GM11168 (cell line): ENCODE measurements around the gene MLLT3.

Experiments used
- in situ Hi-C: fragments of 300-500 bp; cut with MboI; formaldehyde crosslinking; loops from one replicate; pipeline ENCODE4 v1.12.0; 2022; ENCODE audit warnings: low sequenced_read_pairs; ENCODE audit not compliant: unreplicated experiment

Gene MLLT3

DNA sequence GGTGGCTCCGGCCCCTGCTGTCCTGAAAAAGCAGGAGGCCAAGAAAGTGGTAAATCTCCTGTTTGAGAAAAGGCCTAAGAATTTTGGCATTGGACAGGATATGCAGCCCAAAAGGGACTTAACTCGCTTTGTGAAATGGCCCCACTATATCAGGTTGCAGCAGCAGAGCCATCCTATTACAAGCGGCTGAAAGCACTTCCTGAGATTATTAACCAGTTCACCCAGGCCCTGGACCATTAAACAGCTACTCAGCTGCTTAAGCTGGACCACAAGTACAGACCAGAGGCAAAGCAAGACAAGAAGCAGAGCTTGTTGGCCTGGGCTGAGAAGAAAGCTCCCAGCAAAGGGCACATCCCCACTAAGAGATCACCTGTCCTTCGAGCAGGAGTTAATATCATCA, 89.7 kb downstream of the MLLT3 start:
- in situ Hi-C loops: no loop called here

DNA sequence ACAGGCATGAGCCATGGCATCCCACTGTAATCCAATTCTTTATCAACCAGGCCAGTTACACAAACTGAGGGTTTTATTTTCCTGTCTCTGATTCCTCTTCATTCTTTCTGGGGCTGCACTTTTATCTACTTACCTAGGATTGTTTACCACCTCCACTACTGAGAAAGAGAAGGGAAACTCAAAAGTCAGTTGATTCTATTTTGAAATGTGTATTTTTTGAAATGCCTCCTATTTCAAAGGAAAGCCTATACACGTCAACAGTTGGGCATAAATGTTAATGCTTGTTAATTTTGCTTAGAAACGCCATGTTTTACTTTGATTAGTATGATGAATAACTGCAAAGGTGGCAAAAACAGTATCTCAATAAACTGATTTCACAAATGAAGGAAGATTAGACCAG, 92.5 kb downstream of the MLLT3 start:
- in situ Hi-C loops: no loop called here

DNA sequence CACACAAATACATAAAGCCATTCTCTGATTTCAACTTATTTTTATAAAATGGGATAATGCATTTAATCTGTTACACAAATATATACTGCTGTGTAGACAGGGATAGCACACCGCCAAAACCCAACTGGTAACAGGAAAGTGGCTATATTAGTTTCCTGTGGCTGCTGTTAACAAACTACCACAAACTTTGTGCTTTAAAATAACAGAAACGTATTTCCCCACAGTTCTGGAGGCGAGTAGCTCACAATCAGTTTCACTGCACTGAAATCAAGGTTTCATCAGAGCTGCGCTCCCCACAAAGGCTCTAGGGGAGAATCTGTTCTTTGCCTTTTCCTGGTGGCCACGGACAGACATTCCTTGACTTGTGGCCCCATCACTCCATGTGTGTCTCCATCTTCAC, 94.0 kb downstream of the MLLT3 start:
- in situ Hi-C loops: no loop called here

DNA sequence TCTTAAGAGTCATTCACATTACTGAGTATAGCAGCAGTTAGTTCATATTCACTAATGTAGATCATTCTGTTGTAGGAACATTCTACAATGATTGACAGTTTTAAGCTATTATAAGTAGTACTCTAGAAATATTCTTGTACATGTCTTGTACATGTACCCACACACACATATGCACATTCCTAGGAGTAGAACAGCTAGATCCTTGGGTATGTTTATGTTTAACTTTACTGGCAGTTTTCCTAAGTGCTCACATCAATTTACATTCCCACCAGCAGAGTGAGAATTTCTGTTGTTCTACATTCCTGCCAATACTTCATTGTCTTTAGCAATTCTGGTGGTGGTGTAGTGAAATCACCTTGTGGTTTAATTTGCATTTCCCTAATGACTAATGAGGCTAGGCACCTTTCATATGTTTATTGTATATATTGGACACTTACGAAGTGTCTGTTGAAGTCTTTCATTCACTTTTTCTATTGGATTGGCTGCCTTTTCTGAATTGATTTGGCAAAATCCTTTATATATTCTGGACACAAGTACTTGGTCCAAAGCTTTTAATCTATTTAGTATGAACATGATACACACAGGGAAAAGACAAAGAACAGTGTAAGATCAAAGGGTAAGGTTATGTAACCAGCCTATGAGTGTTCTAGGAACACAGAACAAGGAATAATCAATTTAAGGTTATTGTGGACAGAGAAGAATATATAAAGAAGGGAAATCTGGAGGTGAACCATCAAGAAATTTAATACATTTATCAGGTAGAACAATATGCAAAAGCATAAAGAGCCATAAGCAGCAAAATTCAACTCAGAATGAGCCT, 95.6 kb downstream of the MLLT3 start:
- in situ Hi-C loops: no loop called here

DNA sequence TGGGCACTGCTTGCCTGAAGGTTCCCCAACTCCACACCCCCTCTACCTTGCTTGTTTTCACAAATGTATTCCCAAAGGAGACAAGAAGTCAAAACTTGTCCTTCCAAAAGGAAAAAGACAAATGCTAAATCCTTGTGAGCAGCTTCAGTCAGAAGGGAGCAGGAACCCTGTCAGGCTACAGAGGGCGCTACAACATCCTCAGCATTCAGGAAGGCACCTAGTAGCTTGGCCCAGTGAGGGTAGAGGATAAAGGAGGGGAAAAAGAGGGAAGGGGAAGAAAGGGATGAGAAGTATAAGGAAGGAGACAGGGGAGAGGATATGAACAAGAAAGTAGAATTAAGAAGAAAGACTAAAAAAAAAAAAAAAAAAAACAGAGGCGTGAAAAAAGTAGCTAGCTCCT, 97.5 kb downstream of the MLLT3 start:
- in situ Hi-C loops: no loop called here

DNA sequence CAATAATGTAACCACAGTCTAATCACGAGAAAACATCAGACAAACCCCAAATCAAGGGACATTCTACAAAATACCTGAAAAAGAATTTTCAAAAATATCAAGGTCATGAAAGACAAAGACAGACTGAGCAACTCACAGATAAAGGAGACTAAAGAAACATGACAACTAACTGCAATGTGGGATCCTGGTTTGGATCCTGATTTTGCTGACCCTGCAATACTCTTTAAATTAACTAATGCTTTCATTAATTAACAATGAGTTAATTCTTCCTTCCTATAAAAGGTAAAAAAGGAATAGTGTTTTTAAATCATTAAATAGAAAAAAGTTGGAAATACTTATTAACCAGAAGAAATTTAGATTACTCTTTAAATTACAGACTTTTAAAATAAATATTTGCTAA, 103.6 kb downstream of the MLLT3 start:
- in situ Hi-C loops: no loop called here

DNA sequence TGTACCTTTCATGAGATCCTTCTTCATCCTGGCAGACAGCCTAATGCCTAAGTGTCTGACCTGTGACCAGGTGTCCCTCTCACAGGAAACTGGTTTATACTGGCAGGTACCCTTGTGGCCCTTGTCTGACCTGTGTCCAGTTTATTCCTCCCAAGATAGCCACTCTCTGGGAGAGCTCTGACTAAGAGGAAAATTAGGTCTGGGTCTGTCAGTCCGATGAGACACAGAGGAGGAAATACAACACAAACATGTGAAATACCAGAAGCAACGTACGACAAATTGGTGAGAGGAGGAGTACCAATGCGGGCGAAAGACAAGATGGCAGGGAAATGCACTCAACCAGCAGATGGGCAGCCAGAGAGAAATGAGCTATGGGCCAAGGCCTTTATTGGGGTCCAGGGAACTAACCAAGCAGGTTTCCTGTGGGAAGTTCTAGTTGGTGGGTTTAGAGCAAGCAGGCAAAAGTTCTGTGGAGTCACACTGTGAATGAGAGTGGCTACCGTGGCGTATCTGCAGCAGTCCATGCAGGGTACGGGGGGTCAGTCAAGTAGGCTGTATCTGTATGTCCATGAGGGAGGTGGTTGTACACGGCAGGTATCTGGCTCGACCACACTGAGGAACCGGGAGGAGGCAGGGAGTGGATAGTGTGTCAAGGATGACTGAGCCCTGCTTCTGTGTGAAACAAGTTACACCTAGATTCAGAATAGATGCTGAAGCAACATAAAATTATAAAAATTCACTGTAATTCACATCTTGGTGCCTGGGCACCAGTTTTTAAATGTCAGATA, 109.0 kb downstream of the MLLT3 start:
- in situ Hi-C loops: no loop called here

DNA sequence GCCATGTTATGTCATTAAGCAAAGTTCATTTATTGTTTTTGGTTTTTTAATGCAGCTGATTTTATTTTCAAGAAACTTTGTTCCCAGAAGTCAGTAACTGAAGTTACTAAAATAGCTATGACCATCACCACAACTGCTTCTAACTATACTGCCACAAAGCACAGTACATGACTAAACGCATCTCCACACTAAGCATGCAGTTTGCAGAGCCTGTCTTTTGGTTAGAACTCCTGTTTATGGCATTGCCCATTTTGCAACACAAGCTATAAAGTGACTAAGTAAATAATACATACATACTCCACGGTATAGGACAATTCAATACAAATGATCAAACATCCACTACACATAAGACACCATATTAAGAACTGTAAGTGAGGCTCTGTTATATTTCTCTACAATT, 109.7 kb downstream of the MLLT3 start:
- in situ Hi-C loops: no loop called here

DNA sequence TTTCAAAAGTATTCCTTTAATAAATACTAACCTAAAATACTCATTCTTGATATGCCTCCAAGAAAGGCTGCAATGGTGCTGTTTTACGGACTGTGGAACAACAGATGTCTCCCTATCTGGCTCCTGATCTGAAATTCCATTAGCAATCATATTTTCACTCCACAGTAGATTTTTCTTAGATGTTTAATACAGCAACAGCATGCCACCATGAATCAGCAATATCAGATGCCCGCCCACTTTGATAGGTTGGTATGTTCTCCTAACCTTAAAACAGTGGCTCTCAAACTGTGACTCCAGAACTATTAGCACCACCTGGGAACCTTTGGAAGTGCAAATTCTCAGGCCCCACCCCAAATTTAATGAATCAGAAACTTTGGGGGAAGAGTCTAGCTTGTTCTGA, 110.2 kb downstream of the MLLT3 start:
- in situ Hi-C loops: no loop called here

DNA sequence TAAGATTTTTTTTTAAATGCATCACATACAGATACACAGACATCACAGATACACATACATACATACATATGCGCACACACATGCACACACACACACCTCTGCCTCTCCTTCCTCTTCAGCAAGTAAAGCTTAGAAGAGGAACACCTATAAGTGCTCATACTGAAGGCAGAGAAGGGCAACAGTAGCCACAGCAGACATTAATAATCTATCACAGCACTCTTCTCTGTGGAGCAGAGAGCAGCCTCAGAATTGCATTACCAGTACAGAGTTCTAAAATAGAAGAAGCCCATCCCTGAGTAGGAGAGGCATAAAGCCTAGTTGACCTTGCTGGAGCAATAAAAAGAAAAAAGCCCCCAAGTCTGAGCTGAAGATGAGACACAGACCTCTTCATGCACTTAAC, 110.6 kb downstream of the MLLT3 start:
- in situ Hi-C loops: no loop called here

DNA sequence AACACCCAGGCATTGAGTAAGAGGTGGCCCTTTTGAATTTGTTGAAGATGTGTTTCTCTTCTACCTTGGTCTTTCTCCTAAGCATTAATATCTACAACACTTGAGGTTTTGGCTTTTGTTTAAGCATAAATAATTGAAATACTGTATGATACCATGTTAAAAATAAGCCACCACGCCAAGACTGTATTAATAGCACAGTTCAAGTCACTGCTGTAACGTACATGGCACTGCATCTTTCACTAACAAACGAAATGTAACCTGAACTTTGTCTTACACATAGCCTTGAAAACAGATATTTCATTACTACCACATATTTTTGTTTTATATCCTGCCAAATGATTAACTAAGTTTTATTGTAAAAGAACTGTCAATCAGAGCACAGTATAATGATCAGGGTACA, 112.8 kb downstream of the MLLT3 start:
- in situ Hi-C loops: no loop called here

DNA sequence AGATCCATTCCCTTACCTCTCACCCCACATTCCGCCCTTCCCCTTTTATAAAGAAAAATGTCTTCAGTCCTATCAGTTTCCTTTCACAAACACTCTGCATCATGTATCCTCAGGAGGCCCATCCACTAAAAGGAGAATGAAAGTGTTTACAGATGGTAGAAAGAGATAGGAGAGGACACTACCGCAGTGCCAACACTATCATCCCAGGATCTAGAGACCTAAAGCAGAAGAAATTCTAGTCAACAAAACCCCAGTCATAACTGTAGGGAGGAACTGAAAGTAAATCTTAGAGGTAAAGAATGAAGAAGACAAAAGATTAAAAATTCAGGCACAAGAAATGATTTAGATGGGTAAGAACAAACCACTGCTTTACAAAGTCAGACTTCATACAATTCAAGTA, 114.1 kb downstream of the MLLT3 start:
- in situ Hi-C loops: no loop called here

DNA sequence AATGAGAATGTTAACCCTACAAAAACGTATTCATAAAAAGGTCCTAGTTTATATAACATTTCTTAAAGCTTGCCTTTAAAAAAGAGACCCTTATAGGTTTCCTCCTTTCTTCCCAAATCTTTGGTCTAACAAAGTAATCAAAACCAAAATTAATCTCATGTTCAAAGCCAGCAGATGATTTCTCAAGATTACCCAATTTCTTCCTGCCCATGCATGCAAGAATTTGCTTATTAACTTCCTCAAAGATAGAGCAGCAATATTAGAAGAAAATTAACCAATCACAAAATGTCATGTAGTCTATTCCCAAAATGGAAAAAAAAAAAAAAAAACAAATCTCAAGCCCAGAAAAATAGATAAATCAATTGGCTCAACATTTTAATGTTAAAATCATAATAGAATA, 114.9 kb downstream of the MLLT3 start:
- in situ Hi-C loops: no loop called here

DNA sequence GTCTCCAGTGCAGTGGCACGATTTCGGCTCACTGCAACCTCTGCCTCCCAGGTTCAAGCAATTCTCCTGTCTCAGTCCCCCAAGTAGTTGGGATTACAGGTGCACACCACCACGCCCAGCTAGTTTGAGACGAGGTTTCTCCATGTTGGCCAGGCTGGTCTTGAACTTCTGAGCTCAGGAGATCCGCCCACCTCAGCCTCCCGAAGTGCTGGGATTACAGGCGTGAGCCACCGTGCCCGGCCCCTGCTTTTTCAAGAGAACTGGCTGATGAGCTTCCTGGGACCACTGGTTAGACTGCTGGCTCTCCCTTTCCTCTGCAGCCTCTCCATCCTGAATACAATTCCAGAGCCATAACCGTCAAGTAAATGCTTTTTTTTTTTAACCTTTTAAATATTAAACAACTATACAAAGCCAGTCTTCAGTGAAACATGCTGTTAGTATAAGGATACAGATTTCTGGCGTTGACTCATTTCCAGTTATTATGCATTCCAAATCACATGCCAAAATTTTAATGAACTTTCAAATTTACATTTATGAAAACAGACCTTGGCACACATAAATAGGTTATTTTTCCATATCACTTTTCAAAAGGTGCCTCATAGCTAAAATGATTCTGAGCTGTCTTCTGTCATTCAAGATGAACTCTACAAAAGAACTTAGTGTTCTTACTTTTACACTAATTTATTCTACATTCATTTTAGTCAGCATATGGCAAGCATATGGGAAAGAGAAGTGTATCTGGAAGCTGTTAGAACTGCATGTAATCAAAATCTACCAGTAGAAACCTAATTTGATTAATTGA, 116.0 kb downstream of the MLLT3 start:
- in situ Hi-C loops: no loop called here

DNA sequence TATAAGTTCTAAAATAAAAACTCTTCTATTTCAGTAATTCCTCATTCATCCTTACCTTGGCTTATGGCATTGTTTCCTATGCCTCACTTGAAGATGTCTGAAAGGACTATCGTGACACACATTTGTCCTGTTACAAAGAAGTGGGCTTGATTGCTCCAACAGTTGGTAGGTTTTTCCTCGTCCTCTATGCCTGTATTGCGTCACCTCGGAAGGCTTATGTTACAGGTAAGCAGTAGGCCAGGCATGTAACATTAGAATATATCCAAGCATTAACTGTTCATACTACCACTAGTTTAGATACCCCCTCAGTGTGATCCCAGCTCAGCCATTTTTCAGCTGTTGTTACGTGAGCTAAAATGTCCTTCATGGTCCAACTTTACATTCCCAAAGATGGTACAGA, 116.7 kb downstream of the MLLT3 start:
- in situ Hi-C loops: no loop called here

DNA sequence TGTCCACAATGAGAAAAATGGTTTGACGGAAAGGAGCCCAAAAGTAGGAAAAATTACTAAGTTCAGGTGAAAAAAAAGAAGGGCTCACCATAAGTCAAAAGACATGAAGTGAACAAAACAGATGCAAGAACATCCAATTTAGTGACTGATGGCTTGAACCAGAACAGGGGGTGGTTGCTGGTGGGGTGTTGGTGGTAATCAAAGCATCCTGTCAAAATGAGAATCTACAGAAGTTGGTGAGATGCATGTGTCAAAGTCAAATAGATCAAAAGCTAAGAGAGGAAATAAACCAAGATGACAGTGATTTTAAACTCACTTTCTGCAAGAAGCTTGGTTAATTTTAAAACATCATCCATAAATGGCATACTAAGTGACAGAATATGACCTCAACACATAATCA, 117.4 kb downstream of the MLLT3 start:
- in situ Hi-C loops: no loop called here

DNA sequence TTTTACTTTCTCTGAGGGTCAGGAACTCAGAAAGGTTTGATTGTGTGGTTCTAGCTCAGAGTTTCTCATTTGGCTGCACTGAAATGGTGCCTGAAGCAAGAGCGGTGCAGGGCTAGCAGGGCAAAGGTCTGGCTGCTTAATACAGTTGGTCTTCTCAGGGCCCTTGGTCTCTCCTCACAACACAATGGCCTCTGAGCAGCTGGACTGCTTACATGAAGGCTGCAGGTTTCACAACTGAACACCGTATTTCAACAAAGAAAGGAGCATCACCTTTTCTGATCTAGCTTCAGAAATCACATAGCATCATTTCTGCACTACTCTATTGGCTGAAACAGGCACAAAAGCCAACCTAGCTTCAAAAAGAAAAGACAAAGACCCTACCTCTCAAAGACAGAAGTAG, 122.2 kb downstream of the MLLT3 start:
- in situ Hi-C loops: no loop called here

DNA sequence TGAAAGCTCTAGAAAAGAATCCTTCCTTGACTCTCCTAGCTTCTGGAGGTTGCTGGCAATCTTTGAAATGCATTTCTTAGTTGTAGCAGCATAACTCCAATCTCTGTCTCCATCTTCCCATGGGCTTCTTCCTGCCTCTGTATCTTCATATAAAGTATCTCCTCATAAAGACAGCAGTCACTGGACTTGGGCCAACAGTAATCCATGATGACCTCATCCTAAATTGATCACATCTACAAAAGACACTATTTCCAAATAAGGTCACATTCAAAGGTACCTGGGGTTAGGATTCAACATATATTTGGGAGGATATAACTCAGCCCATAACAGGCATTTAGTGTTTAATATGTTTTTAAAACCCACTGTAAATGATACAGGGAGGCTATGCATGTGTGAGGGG, 123.3 kb downstream of the MLLT3 start:
- in situ Hi-C loops: no loop called here

DNA sequence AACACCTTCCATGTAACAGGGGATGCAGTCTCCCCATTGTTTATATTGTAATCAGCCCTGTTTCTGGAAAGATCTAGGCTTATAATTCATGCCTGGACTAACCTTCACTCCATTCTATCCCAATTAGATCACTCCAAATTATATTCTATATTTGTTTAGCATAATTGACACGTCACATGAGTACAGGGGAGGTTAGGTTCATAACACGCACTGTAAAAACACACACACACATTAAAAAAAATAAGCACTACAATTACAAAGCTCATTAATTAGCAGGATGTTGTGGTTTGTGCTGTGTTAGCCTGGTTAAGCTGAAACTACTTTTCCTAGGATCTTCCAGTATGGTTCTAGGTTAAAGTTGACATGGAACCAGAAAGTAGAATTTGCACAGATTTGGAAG, 126.0 kb downstream of the MLLT3 start:
- in situ Hi-C loops: no loop called here

DNA sequence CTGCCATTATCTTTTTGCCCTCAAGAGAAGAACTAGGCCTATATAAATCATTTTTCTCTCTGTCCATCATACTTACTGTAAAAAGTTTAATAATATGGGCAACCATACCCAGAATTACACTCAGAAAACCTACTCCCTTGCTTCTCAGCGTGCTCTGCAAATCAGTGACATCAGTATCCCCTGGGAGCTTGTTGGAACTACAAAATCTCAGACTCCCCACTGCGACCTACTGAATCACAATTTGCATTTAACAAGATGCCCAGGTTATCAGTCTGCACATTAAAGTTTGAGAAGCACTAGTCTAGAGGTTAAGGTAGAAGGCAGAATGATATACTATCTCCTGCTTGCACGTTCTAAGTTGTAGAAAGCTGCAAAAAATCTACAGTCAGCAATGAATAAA, 127.2 kb downstream of the MLLT3 start:
- in situ Hi-C loops: no loop called here

DNA sequence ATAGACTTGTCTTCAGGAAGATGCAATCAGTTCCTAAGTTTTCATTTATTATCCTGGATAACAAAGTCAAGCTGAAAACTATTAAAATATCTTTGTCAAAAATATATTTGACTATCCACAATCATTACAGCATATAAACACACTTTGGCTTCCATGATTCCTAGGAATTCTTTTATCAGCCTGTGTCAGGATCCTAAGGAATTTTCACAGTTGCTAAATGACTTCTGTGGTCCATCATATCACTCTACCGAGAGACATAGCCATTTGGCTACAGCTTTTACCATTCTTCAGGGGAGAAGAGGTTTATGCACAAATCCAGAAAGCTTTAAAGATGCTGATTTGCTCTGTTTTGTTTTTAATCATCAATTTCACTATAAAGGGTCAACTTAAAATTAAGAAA, 128.3 kb downstream of the MLLT3 start:
- in situ Hi-C loops: no loop called here
